Jurkat, Clone E6-1 (cell line): ENCODE data around the gene C6orf89.
A peak's percentile ranks its signal among the peaks of the same experiment; 100 is the strongest.
"Not testable (repeated sequence)": the region's sequence is repeated elsewhere in the genome, so short reads cannot be mapped to it uniquely, and the experiment has no call there.

Experiments
- DNase-seq: peaks from one replicate; pipeline ENCODE4 v3.0.0-alpha.2; 2011; ENCODE audit warnings: low read depth, low spot score
- H3K4me3 ChIP-seq: 2 replicates; pipeline ENCODE4 v1.5.1; 2011; ENCODE audit warnings: mild to moderate bottlenecking, low read length, control low read depth, moderate library complexity

Gene C6orf89

DNA sequence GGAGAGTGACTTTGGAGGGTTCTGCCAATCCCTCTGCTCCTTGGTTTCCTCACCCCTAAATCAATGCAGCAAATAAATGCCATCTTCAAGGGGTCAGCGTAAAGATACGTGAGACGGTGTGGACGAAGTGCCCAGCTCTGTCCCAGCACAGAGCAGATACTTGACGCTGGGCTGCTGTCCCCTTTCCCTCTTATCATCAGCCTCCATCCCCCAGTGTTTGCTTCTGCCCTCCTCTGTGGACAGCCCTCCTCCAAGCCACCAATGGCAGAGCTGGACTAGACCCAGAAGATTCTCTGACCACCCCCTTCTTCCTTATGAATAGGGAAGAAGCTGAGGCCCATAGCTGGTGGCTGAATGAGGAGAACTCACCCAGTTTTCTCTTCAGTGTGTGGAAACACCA, 51.1 kb downstream of the C6orf89 start:
- no peak for DNase-seq
- H3K4me3 ChIP-seq: no peak overlapping the region

- no peak for DNase-seq
- H3K4me3 ChIP-seq: no peak overlapping the region
Measured at GRCh38 chr6:36937896-36938295, 52.1 kb downstream of the C6orf89 start.

DNA sequence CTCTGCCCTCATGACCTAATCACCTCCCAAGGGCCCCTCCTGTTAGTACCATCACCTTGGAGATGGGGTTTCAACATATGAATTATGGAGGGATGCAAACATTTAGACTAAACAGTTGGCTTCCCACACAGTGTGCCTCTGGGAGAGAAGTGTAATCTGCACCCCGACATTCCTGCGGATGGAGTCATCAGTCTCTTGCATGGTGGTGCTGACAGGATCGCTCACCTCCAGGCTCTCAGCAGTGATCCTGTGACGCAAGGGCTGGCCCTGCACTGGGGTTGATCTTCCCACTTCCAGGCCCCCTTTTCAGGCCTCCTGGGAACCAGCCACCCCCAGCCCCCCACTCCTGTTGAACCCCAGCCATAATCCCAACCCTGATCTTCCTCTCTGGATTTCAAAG, 52.8 kb downstream of the C6orf89 start:
- H3K4me3 ChIP-seq: no peak overlapping the region
- no peak for DNase-seq

- DNase-seq: not testable (repeated sequence)
Measured at GRCh38 chr6:36939005-36939404, 53.3 kb downstream of the C6orf89 start.

GRCh38 chr6:36940027-36940426, 54.3 kb downstream of the C6orf89 start:
- H3K4me3 ChIP-seq: no peak overlapping the region
- DNase-seq: no peak

More at GRCh38 chr6:36939005-36939404, 53.3 kb downstream of the C6orf89 start:
- H3K4me3 ChIP-seq: not testable (repeated sequence)

GRCh38 chr6:36941561-36941960, 55.8 kb downstream of the C6orf89 start:
- not testable (repeated sequence) for H3K4me3 ChIP-seq, DNase-seq

DNA sequence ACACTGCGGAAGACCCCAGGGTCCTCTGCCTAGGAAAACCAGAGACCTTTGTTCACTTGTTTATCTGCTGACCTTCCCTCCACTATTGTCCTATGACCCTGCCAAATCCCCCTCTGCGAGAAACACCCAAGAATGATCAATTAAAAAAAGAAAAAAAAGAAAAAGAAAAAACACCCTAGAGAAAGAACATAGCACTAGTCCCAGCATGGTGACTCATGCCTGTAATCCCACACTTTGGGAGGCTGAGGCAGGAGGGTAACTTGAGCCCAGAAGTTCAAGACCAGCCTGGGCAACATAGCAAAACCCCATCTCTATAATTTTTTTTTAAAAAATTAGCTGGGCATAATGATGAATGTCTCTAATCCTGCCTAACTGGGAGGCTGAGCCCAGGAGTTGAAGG, 56.6 kb downstream of the C6orf89 start:
- not testable (repeated sequence) for DNase-seq, H3K4me3 ChIP-seq

DNA sequence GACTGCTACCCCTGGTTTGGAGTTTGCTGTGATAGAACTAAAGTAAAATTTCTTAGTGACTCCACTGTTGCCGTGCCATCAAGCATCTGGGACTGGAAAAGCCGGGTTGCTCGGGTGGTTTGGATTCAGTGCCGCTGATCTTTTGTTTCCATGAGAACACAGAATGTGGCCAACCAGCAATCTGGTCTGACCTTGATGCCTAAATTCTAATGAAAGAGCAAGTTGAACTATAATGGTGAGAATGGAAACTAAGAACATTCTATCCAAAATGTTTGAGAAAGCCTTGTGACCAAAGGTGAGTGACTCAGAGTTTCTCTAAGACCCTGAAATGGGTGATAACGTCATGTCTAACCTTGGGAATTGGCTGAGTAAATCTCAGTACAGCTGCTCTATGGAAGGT, 58.9 kb downstream of the C6orf89 start:
- H3K4me3 ChIP-seq: no peak overlapping the region
- DNase-seq: no peak

DNA sequence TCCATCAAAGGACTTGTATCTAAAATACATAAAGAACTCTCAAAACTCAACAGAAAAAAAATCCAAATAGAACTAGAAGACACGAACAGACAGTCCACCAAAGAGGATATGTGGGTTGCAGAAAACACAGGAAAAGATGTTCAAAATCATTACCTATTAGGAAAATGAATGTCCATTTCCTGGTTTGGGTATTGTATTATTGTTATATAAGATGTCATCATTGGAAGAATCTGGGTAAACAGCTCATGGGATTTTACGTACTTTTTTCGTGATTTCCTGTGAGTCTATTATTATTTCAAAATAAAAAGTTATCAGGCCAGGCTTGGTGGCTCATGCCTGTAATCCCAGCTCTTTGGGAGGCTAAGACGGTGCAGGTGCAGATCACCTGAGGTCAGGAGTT, 59.5 kb downstream of the C6orf89 start:
- DNase-seq: no peak
- H3K4me3 ChIP-seq: no peak overlapping the region

GRCh38 chr6:36946526-36946925, 60.8 kb downstream of the C6orf89 start:
- DNase-seq: no peak
- H3K4me3 ChIP-seq: no peak overlapping the region

DNA sequence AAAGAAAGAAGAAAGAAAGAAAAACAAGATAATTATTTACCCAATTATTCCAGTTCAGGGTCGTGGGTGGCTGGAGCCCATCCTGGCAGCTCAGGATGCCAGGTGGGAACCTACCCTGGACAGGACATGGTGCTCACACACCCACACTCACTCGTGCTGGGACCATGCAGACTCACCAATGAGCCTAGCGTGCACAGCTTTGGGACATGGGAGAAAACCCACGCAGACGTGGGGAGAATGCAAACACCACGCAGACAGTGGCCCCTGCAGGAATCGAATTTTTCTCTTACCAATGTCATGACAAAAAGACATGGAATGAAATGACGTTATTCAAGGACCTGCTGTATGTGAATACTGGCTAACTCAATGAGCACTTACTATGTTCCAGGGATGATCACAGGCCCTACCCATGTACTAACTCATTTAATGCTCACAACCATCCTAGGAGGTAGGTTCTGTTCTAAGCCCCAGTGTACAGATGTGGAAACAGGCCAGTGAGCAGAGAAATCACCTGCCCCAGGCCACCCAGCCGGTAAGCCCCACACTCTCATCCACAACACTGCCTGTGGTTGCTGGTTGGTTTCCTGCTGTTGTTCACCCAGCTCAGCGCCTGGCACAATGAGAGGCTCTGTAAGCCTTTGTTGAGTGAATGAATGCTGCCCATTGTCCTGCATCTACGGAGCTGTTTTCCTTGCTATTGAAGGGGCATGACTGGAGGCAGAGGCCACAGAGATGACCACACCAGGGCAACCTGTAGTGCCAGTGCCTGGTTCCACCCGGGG, 62.0 kb downstream of the C6orf89 start:
- H3K4me3 ChIP-seq: peak overlapping the region; percentile 45
- peak; percentile 92 for DNase-seq

DNA sequence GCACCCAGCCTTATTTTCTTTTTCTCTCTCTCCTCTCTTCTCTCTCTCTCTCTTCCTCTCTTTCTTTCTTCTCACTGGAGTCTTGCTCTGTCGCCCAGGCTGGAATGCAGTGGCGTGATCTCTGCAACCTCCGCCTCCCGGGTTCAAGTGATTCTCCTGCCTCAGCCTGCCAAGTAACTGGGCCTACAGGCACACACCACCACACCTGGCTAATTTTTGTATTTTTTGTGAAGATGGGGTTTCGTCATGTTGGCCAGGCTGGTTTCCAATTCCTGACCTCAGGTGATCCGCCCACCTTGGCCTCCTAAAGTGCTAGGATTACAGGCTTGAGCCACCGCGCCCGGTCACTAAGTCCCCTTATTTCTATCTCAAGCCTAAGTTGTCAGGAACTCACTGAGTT, 63.3 kb downstream of the C6orf89 start:
- H3K4me3 ChIP-seq, DNase-seq: not testable (repeated sequence)

GRCh38 chr6:36949636-36950035, 63.9 kb downstream of the C6orf89 start:
- no peak for DNase-seq
- H3K4me3 ChIP-seq: no peak overlapping the region

- H3K4me3 ChIP-seq: peak overlapping the region; percentile 9
- no peak for DNase-seq
Measured at GRCh38 chr6:36953931-36954261, 68.1 kb downstream of the C6orf89 start.

DNA sequence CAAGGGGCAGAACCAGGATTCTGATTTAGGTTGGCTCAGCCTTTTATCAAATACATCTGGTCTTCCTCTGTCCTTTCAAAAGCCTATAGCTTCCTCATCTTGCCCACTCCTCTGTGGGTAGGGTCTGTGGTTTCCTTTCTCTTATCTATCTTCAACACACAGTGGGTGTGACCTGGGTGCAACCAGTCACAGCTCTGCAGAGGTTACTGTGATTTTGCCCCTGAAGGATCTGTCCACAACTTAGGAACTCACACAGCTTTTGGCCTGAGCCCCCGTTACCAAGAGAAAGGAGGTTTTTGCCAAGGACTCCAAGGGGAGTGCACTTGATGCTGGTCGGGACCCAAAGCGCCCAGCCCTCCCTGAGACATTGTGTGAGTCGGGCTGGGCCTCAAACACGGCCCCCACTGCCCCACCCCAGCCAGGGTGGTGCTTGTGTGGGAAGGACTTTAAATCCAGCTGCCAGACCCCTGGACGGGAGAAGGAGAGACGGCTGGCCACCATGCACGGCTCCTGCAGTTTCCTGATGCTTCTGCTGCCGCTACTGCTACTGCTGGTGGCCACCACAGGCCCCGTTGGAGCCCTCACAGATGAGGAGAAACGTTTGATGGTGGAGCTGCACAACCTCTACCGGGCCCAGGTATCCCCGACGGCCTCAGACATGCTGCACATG, 68.6 kb downstream of the C6orf89 start, which contains the start of gene PI16:
PI16 (plus strand) TSS at position 477 of the 670 bp plus-strand sequence; CDS start at position 500, 23 bp downstream.
- DNase-seq: peak; percentile 97
- H3K4me3 ChIP-seq: peak within 1 kb of the TSS; percentile 50

- DNase-seq: no peak
- peak overlapping the region; percentile 50 for H3K4me3 ChIP-seq
Measured at GRCh38 chr6:36955136-36955535, 69.4 kb downstream of the C6orf89 start.

DNA sequence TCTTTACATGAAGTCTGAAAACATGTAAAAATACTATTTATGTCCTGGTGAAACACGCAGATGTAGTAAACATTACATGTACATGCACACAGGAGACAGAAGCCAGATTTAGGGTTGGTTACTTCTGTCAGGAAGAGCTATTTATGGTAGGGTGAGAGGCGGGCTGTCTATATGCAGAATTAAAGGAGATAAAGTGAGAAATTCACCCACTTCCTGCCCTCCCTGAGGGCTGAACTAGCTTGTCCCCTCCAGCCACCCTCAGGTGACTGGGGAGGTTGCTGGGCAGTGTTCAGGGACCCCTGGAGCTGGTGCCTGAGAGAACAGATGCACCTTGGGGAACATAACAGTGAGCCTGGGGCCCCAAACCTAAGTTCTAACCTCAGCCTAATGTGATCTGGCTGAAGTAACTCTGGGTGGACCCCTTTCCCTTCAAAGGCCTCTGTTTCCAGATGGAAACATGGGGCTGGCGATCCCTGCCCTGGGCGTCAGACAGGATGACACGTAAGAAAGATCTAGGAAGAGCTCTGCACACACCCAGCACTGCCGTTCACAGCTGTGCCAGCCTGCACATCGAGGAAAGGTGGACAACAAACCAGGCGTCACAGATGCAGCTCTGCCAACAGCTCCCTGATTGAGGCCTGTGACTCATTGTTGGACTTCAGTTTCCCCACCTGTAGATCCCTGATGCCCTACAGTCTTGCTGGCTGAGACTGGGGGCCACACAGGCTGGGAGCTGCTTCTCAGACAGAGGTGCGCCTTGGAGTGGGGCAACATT, 70.1 kb downstream of the C6orf89 start:
- peak; percentile 55 for DNase-seq

DNA sequence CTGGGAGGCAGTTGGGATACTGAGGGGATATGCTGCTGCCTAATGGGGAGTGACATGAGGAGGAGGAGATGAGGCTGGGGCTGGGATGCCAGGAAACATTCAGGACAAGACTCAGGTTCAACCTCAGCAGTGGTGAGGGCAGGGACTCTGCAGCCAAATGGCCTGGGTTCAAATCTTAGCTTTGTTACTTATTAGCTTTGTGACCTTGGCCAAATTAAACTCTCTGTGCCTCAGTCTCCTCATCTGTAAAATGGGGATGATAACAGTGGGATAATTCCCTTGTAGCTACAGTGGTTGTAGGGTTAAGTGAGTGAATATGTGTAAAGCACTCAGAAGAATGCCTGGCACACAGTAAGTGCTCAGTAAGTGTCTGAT, 70.7 kb downstream of the C6orf89 start:
- peak overlapping the region; percentile 50 for H3K4me3 ChIP-seq

More for the DNA sequence above, 70.1 kb downstream of the C6orf89 start:
- H3K4me3 ChIP-seq: peak overlapping the region; percentile 50

DNA sequence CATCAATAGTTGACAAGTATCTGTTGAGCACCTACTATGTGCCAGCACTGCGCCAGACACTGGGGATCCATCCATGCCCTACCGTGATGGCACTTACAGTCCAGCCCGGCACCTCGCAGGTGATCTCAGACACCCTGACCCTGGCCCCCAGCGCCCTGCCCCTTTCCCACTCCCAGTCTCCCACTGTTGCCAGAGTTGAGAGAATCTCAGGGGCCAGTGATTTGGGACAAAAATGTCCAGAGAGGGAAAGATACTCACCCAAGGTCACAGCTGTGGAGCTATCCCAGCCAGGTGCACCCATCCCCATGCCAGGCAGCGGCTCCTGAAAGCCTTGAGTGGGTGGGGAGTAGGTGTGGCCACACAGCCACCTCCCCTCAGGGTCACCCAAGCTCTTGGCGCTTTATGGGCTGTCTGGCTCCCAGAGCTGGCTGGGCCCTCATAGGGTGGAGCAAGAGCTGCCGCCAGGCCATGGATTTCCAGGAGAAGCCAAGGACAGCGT, 72.1 kb downstream of the C6orf89 start:
- DNase-seq: no peak

More for the DNA sequence above, 70.7 kb downstream of the C6orf89 start:
- DNase-seq: no peak

More for the DNA sequence above, 72.1 kb downstream of the C6orf89 start:
- no peak overlapping the region for H3K4me3 ChIP-seq
